ENCODE results near the gene UST.

GRCh38 chr6:149078211-149078782 lies 331.5 kb downstream of the UST start:
- no peak for TF ChIP-seq TAF1 (IDR thresholded peaks at IDR 0.05; ENCODE audit: low read depth)
- no peak for TF ChIP-seq SMC3 (conservative IDR thresholded peaks at IDR 0.05; ENCODE audit: poor library complexity)
